ENCODE results near the gene RPS25.

DNA sequence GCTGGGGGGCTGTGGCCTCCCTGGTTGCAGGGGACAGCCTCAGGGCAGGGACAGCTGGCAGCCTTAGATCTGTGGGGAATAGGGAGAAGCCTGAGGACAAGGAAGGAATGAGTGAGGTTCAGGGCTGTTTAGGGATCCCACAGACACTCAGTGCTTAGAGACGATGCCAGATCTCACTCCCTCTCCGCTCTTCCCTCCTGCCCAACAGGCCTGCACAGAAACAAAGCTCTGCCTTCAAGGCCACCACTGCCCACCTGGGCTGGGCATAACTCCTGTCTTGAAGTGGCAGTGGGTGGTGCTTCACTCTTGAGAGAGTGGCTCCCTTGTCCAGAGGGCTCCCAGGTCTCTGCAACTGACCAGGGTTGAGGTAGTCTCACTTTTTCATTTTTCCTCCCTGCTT lies 33.3 kb downstream of the RPS25 start:
- TF ChIP-seq RAD21 (IDR thresholded peaks at IDR 0.05): no peak
- TF ChIP-seq, protein P1, sequence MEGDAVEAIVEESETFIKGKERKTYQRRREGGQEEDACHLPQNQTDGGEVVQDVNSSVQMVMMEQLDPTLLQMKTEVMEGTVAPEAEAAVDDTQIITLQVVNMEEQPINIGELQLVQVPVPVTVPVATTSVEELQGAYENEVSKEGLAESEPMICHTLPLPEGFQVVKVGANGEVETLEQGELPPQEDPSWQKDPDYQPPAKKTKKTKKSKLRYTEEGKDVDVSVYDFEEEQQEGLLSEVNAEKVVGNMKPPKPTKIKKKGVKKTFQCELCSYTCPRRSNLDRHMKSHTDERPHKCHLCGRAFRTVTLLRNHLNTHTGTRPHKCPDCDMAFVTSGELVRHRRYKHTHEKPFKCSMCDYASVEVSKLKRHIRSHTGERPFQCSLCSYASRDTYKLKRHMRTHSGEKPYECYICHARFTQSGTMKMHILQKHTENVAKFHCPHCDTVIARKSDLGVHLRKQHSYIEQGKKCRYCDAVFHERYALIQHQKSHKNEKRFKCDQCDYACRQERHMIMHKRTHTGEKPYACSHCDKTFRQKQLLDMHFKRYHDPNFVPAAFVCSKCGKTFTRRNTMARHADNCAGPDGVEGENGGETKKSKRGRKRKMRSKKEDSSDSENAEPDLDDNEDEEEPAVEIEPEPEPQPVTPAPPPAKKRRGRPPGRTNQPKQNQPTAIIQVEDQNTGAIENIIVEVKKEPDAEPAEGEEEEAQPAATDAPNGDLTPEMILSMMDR (IDR thresholded peaks at IDR 0.05; ENCODE audit: low read depth, low read length, missing input control): no peak
- TF ChIP-seq REST (IDR thresholded peaks at IDR 0.05): no peak
- TF ChIP-seq, protein P2, sequence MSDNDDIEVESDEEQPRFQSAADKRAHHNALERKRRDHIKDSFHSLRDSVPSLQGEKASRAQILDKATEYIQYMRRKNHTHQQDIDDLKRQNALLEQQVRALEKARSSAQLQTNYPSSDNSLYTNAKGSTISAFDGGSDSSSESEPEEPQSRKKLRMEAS (IDR thresholded peaks at IDR 0.05): no peak
- no peak for TF ChIP-seq YY1 (IDR thresholded peaks at IDR 0.05)
- no peak for TF ChIP-seq TAF1 (conservative IDR thresholded peaks at IDR 0.05)
- no peak for TF ChIP-seq RXRA (IDR thresholded peaks at IDR 0.05)
- no peak for TF ChIP-seq JUND (IDR thresholded peaks at IDR 0.05)
